GM21360 (cell line): Measurements from ENCODE around the gene JMJD8.

Source experiments
- ATAC-seq: cut with Tn5 transposase; IDR thresholded peaks from one replicate; pipeline ENCODE4 v1.9.1; 2021; ENCODE audit warnings: mild to moderate bottlenecking, moderate library complexity; ENCODE audit not compliant: unreplicated experiment

JMJD8 gene

GRCh38 chr16:644556-644955 is 39.6 kb downstream of the JMJD8 start:
- no peak for ATAC-seq

- no peak for ATAC-seq
Measured at GRCh38 chr16:643050-643368, 41.1 kb downstream of the JMJD8 start.

GRCh38 chr16:642189-643049 is 41.7 kb downstream of the JMJD8 start:
- peak; percentile 32 for ATAC-seq

GRCh38 chr16:641326-642188 is 42.6 kb downstream of the JMJD8 start, which contains the start of gene MCRIP2:
TSS of gene MCRIP2 (plus strand) at chr16:641828. CDS start at chr16:641992, 164 bp downstream.
- ATAC-seq, result peak; percentile 35

GRCh38 chr16:640614-641013 is 43.5 kb downstream of the JMJD8 start:
- ATAC-seq, result no peak

GRCh38 chr16:638836-639235 is 45.3 kb downstream of the JMJD8 start:
- ATAC-seq, result no peak

GRCh38 chr16:638034-638543 is 46.0 kb downstream of the JMJD8 start:
- ATAC-seq, result no peak

- ATAC-seq, result peak; percentile 4
Measured at GRCh38 chr16:637081-638018, 46.8 kb downstream of the JMJD8 start.

GRCh38 chr16:636206-637080 is 47.7 kb downstream of the JMJD8 start, which contains the start of gene METTL26:
TSS of gene METTL26 (minus strand) at chr16:636305. CDS start at chr16:636290, 15 bp downstream.
- ATAC-seq, result peak; percentile 55

- ATAC-seq, result peak; percentile 12
Measured at GRCh38 chr16:635573-636205, 48.4 kb downstream of the JMJD8 start.

GRCh38 chr16:634996-635395 is 49.1 kb downstream of the JMJD8 start:
- no peak for ATAC-seq

GRCh38 chr16:634051-634670 is 50.0 kb downstream of the JMJD8 start:
- ATAC-seq, result no peak

- no peak for ATAC-seq
Measured at GRCh38 chr16:633336-634050, 50.6 kb downstream of the JMJD8 start.

GRCh38 chr16:632486-633335 is 51.4 kb downstream of the JMJD8 start:
- ATAC-seq, result no peak

- no peak for ATAC-seq
Measured at GRCh38 chr16:631808-632358, 52.3 kb downstream of the JMJD8 start.
